HepG2 (cell line): ENCODE measurements around the gene NIPAL4. TPM values are rescaled to one million over a fixed set of nuclear protein-coding genes. Genes with fewer than 3 reads are reported as not detected.

Experiments
- ATAD3A ChIP-seq: sonication (generic); formaldehyde crosslinking; IDR thresholded peaks from 2 replicates; pipeline ENCODE4 v1.4.0; 2020; ENCODE audit warnings: missing genetic modification reagents
- ATF4 ChIP-seq, 2 experiments: fragments of 450-650 bp in 1 of 2; sonication (generic) in 1 of 2; formaldehyde crosslinking; IDR thresholded peaks; 2 replicates each; pipeline versions ENCODE4 v1.5.0 to v1.8.0; 2020 to 2022; ENCODE audit warnings: mild to moderate bottlenecking in 1 of 2, missing genetic modification reagents in 1 of 2
- CHD2 ChIP-seq: IDR thresholded peaks from 2 replicates; pipeline ENCODE4 v1.6.1; 2011; ENCODE audit warnings: low read depth, low read length, improper control_type of control experiment
- ETV5 ChIP-seq: IDR thresholded peaks from 2 replicates; pipeline ENCODE4 v1.6.1; 2018; ENCODE audit warnings: missing biosample characterization, missing genetic modification reagents, inconsistent platforms, borderline replicate concordance
- HNF4A ChIP-seq: sonication (generic); formaldehyde crosslinking; IDR thresholded peaks from 2 replicates; pipeline ENCODE4 v1.4.0; 2020; ENCODE audit warnings: missing genetic modification reagents
- MLXIP ChIP-seq: sonication (generic); formaldehyde crosslinking; IDR thresholded peaks from 2 replicates; pipeline ENCODE4 v1.9.0; 2021; ENCODE audit warnings: missing genetic modification reagents, borderline replicate concordance
- NFE2 ChIP-seq: sonication (generic); formaldehyde crosslinking; IDR thresholded peaks from 2 replicates; pipeline ENCODE4 v1.4.0; 2020; ENCODE audit warnings: missing genetic modification reagents
- PHF5A ChIP-seq: IDR thresholded peaks from one replicate; pipeline ENCODE4 v1.6.1; 2018; ENCODE audit warnings: low read depth, missing genetic modification reagents; ENCODE audit not compliant: unreplicated experiment
- REXO4 ChIP-seq: sonication (generic); formaldehyde crosslinking; IDR thresholded peaks from 2 replicates; pipeline ENCODE4 v1.8.0; 2022; ENCODE audit warnings: missing genetic modification reagents, mild to moderate bottlenecking, borderline replicate concordance
- SMYD3 ChIP-seq: sonication (generic); formaldehyde crosslinking; IDR thresholded peaks from 2 replicates; pipeline ENCODE4 v1.8.1; 2023; ENCODE audit warnings: mild to moderate bottlenecking, missing genetic modification reagents
- TCF7L2 ChIP-seq: IDR thresholded peaks from 2 replicates; pipeline ENCODE4 v1.6.1; 2011; ENCODE audit warnings: mild to moderate bottlenecking, low read depth, low read length, moderate library complexity
- ZC3H13 ChIP-seq: sonication (generic); formaldehyde crosslinking; IDR thresholded peaks from 2 replicates; pipeline ENCODE4 v1.8.1; 2023; ENCODE audit warnings: mild to moderate bottlenecking, missing genetic modification reagents, moderate library complexity
- ZMYM3 ChIP-seq: sonication (generic); formaldehyde crosslinking; IDR thresholded peaks from 2 replicates; pipeline ENCODE4 v1.5.1; 2020; ENCODE audit warnings: mild to moderate bottlenecking, missing genetic modification reagents
- ZMYM4 ChIP-seq: sonication (generic); formaldehyde crosslinking; IDR thresholded peaks from 2 replicates; pipeline ENCODE4 v1.8.1; 2023; ENCODE audit warnings: mild to moderate bottlenecking, missing genetic modification reagents
- ZNF101 ChIP-seq: sonication (generic); formaldehyde crosslinking; IDR thresholded peaks from 2 replicates; pipeline ENCODE4 v1.4.0; 2020; ENCODE audit warnings: mild to moderate bottlenecking, low read depth, missing genetic modification reagents, borderline replicate concordance
- ZNF614 ChIP-seq: IDR thresholded peaks from 2 replicates; pipeline ENCODE4 v1.6.1; 2018; ENCODE audit warnings: missing biosample characterization, missing genetic modification reagents, inconsistent platforms, borderline replicate concordance
- ZNF839 ChIP-seq: sonication (generic); formaldehyde crosslinking; IDR thresholded peaks from 2 replicates; pipeline ENCODE4 v1.4.0; 2020; ENCODE audit warnings: missing genetic modification reagents, mild to moderate bottlenecking, borderline replicate concordance
- ZNF850 ChIP-seq: sonication (generic); formaldehyde crosslinking; conservative IDR thresholded peaks from 2 replicates; pipeline ENCODE4 v1.9.0; 2021; ENCODE audit warnings: mild to moderate bottlenecking, missing genetic modification reagents
- polyA plus RNA-seq, 8 experiments: library from polyadenylated mRNA; depleted of rRNA in 3 of 8; stranded (reverse) in 7 of 8; unstranded in 1 of 8; fragments of >200 nt; fragmentation: Illumina TruSeq in 4 of 8; extraction: Trizol in 4 of 8; gene quantifications; 2 replicates each; pipeline versions ENCODE4 v1.2.1 to v1.2.3, GENCODE V29; 2011 to 2016; ENCODE audit warnings: low read depth in 4 of 8, missing spikeins in 1 of 8, mixed read lengths in 1 of 8; ENCODE audit not compliant: insufficient read depth in 1 of 8
- total RNA-seq, 5 experiments: library from RNA; depleted of rRNA; stranded (reverse); fragments of >200 nt; fragmentation: Illumina TruSeq; extraction: Trizol; gene quantifications; 2 replicates each; pipeline ENCODE4 v1.2.3, GENCODE V29; 2016; ENCODE audit warnings: low read depth in 1 of 5
- TF ChIP-seq, protein P1 (sequence below), 2 experiments: sonication (generic) in 1 of 2; formaldehyde crosslinking in 1 of 2; IDR thresholded peaks; 2 replicates each; pipeline versions ENCODE4 v1.6.1 to v1.9.0; 2014 to 2022; ENCODE audit warnings: antibody characterized with exemption in 1 of 2, borderline replicate concordance in 1 of 2, inconsistent platforms in 1 of 2, low read depth in 1 of 2, missing genetic modification reagents in 1 of 2

NIPAL4 gene
- total and polyA plus RNA-seq, 2 of the 13 experiments (the other 11 are each of a cell fraction or from before 2014, with no cell fraction given), result not detected

GRCh38 chr5:157494178-157494832, 34.3 kb downstream of the NIPAL4 start (continued):
- no peak for TF ChIP-seq MLXIP
- no peak for TF ChIP-seq PHF5A (CRISPR knock-in tag)
- no peak for TF ChIP-seq ZNF101 (CRISPR knock-in tag)
- TF ChIP-seq ETV5 (CRISPR knock-in tag), result peak; percentile 64; the same call in 1 of the 2 replicates
- TF ChIP-seq CHD2, result no peak
- TF ChIP-seq ZNF850 (CRISPR knock-in tag), result no peak
- no peak for TF ChIP-seq ZMYM3
- 0 out of 2 replicates have a peak, but pooled peaks have one; percentile 49 for TF ChIP-seq NFE2 (CRISPR knock-in tag)
- peak; percentile 19; the same call in 1 of the 2 replicates for TF ChIP-seq HNF4A (CRISPR knock-in tag)
- TF ChIP-seq ZMYM4, result no peak
- TF ChIP-seq SMYD3 (CRISPR knock-in tag), result no peak
- no peak for TF ChIP-seq ATAD3A (CRISPR knock-in tag)
- no peak for TF ChIP-seq ZNF839 (CRISPR knock-in tag)
- no peak for TF ChIP-seq ZNF614 (CRISPR knock-in tag)
- TF ChIP-seq, protein P1, sequence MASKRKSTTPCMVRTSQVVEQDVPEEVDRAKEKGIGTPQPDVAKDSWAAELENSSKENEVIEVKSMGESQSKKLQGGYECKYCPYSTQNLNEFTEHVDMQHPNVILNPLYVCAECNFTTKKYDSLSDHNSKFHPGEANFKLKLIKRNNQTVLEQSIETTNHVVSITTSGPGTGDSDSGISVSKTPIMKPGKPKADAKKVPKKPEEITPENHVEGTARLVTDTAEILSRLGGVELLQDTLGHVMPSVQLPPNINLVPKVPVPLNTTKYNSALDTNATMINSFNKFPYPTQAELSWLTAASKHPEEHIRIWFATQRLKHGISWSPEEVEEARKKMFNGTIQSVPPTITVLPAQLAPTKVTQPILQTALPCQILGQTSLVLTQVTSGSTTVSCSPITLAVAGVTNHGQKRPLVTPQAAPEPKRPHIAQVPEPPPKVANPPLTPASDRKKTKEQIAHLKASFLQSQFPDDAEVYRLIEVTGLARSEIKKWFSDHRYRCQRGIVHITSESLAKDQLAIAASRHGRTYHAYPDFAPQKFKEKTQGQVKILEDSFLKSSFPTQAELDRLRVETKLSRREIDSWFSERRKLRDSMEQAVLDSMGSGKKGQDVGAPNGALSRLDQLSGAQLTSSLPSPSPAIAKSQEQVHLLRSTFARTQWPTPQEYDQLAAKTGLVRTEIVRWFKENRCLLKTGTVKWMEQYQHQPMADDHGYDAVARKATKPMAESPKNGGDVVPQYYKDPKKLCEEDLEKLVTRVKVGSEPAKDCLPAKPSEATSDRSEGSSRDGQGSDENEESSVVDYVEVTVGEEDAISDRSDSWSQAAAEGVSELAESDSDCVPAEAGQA (IDR thresholded peaks at IDR 0.05; ENCODE audit: low read depth), result no peak
- TF ChIP-seq, protein P1 (CRISPR knock-in tag; IDR thresholded peaks at IDR 0.05; ENCODE audit: borderline replicate concordance), result no peak
- no peak for TF ChIP-seq ATF4 (CRISPR knock-in tag; IDR thresholded peaks at IDR 0.05)
- no peak for TF ChIP-seq ZC3H13 (CRISPR knock-in tag)
- TF ChIP-seq TCF7L2, result no peak
- TF ChIP-seq REXO4 (CRISPR knock-in tag), result no peak
